NT2/D1 (cell line): ENCODE results near the gene KISS1.

Experiments
- DNase-seq: peaks from one replicate; pipeline ENCODE4 v3.0.0-alpha.2; 2011; ENCODE audit warnings: low read depth, low spot score
- H3K27me3 ChIP-seq: 2 replicates; pipeline ENCODE4 v1.6.0; 2011; ENCODE audit warnings: mild to moderate bottlenecking; ENCODE audit not compliant: insufficient read length, insufficient read depth
- H3K36me3 ChIP-seq: 2 replicates; pipeline ENCODE4 v1.6.1; 2011; ENCODE audit warnings: mild to moderate bottlenecking, low read length, mixed read lengths; ENCODE audit not compliant: insufficient read depth, insufficient read length
- H3K4me1 ChIP-seq: 2 replicates; pipeline ENCODE4 v1.5.1; 2011; ENCODE audit not compliant: insufficient read depth, insufficient read length
- H3K4me3 ChIP-seq: 2 replicates; pipeline ENCODE4 v1.5.1; 2011; ENCODE audit warnings: low read depth; ENCODE audit not compliant: insufficient read length
- H3K9ac ChIP-seq: 2 replicates; pipeline ENCODE4 v1.6.0; 2011; ENCODE audit warnings: low read depth; ENCODE audit not compliant: insufficient read length
- H3K9me3 ChIP-seq: 2 replicates; pipeline ENCODE4 v1.5.1; 2011; ENCODE audit warnings: mild to moderate bottlenecking, low read length; ENCODE audit not compliant: insufficient read depth
- SUZ12 ChIP-seq: IDR thresholded peaks from 2 replicates; pipeline ENCODE4 v1.6.1; 2011; ENCODE audit not compliant: insufficient read length, insufficient read depth; ENCODE audit errors: extremely low read depth
- YY1 ChIP-seq: IDR thresholded peaks from 2 replicates; pipeline ENCODE4 v1.6.1; 2011; ENCODE audit not compliant: insufficient read length, insufficient read depth
- ZNF274 ChIP-seq: IDR thresholded peaks from 2 replicates; pipeline ENCODE4 v1.6.1; 2011; ENCODE audit warnings: mild to moderate bottlenecking, low read depth, low read length

Gene KISS1

GRCh38 chr1:204146309-204146708, 50.0 kb downstream of the KISS1 start:
- H3K4me1 ChIP-seq = peaks cover 35% of the 10 kb centered on the region
- no peak overlapping the region for H3K9ac ChIP-seq
- no peak overlapping the region for H3K4me3 ChIP-seq
- no peak for TF ChIP-seq YY1
- no peak for TF ChIP-seq ZNF274
- no peak for DNase-seq
- H3K9me3 ChIP-seq = no peaks in the 10 kb centered on the region
- peaks cover 16% of the 10 kb centered on the region for H3K36me3 ChIP-seq
- no peaks in the 10 kb centered on the region for H3K27me3 ChIP-seq

- H3K36me3 ChIP-seq = peaks cover 20% of the 10 kb centered on the region
- H3K27me3 ChIP-seq = no peaks in the 10 kb centered on the region
- H3K9me3 ChIP-seq = no peaks in the 10 kb centered on the region
- no peak overlapping the region for H3K4me3 ChIP-seq
- DNase-seq = no peak
- H3K9ac ChIP-seq = no peak overlapping the region
- TF ChIP-seq YY1 (no peak), ZNF274 (no peak), SUZ12 (no peak)
- H3K4me1 ChIP-seq = peaks cover 30% of the 10 kb centered on the region
Measured at GRCh38 chr1:204145033-204145504, 51.2 kb downstream of the KISS1 start.

DNA sequence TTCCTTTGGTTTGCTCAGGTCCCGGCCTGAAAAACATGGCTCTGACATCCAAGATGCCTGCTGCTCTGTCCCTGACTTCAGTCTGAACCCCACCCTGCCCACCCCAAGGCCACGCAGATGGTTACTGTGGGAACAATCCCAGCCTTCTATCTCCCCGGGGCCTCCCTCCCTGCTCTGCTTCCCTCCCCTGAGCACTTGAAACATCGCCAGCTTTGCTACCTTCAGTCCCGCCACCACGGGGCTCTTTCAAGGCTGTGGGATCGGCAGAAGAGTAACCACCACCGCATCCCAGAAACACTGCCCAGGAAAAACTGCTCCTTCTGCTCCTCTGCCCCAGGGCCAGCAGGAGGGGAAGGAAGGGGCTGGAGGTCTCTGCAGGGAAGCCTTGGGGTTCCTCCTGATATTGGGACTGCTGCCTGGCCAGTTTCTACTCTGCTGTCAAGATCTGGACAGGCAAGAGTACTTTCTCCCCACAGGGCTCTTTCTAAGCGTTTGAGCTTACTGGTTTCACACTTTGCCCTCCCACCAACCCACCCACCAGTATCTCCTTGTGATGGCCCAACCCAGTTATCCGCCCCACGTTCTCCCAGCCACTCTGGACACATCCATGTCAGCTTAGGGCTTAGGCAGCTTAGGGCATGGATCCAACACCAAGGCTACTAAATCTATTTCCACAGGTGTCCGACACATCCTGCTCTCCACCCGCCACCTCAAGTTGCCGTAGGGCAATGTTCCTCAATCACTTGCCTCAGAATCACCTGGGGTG, 52.8 kb downstream of the KISS1 start:
- no peaks in the 10 kb centered on the region for H3K9me3 ChIP-seq
- H3K36me3 ChIP-seq = peaks cover 36% of the 10 kb centered on the region
- no peak overlapping the region for H3K9ac ChIP-seq
- TF ChIP-seq SUZ12 (no peak), ZNF274 (no peak), YY1 (no peak)
- H3K4me3 ChIP-seq = no peak overlapping the region
- DNase-seq = no peak
- peaks cover 16% of the 10 kb centered on the region for H3K4me1 ChIP-seq
- H3K27me3 ChIP-seq = no peaks in the 10 kb centered on the region

- no peak for TF ChIP-seq SUZ12
- TF ChIP-seq YY1 = no peak
- TF ChIP-seq ZNF274 = no peak
- no peak overlapping the region for H3K9ac ChIP-seq
Measured at GRCh38 chr1:204142032-204142974, 54.0 kb downstream of the KISS1 start.

DNA sequence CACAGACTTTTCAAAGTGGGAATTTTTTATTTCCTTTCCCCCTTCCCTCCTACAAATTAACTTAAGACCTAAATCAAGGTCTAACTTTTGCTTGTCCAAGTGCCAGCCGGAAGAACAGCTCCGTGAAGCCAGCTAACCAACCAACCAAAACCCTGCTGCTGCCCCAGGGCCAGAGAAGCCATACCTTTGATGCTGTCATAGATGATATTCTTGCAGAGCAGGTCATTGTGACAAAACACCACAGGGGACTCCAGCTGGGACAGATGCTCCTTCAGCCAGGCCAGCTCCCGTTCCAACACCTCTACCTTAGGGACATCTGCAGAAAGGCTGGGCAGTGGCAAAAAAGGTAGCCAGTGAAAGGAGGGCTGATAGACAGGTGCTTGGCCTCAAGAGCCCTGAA, 55.2 kb downstream of the KISS1 start:
- Histone ChIP-seq H3K9me3 (no peaks in the 10 kb centered on the region), H3K4me1 (peaks cover 8% of the 10 kb centered on the region), H3K36me3 (peaks cover 50% of the 10 kb centered on the region), H3K4me3 (no peak overlapping the region), H3K9ac (no peak overlapping the region), H3K27me3 (no peaks in the 10 kb centered on the region)
- TF ChIP-seq SUZ12 = no peak
- TF ChIP-seq ZNF274 = no peak
- no peak for TF ChIP-seq YY1
- DNase-seq = no peak

More at GRCh38 chr1:204142032-204142974, 54.0 kb downstream of the KISS1 start:
- Histone ChIP-seq H3K9me3 (no peaks in the 10 kb centered on the region), H3K4me3 (no peak overlapping the region), H3K36me3 (peaks cover 45% of the 10 kb centered on the region), H3K27me3 (no peaks in the 10 kb centered on the region), H3K4me1 (peaks cover 12% of the 10 kb centered on the region)
- no peak for DNase-seq
